ENCODE data around the gene MFSD2A. TPM values are rescaled to one million over a fixed set of nuclear protein-coding genes. Genes with fewer than 3 reads are reported as not detected.

Gene MFSD2A
- total RNA-seq, 2 experiments from 2014 or later = 6.0 to 7.5 TPM

Other genes starting within 250 kb of the MFSD2A start
- 10 to 100 TPM; 64.1 to 68.7 TPM for gene PPIE, start 216.3 kb upstream of the MFSD2A start, total RNA-seq
- 1 to 10 TPM; 1.2 to 1.9 TPM for gene OXCT2, start 183.8 kb upstream of the MFSD2A start, total RNA-seq
- under 1 TPM; 0.53 to 0.55 TPM for gene BMP8B, start 166.3 kb upstream of the MFSD2A start, total RNA-seq
- gene TRIT1, start 71.6 kb upstream of the MFSD2A start, total RNA-seq = 10 to 100 TPM; 21.0 to 21.9 TPM
- gene MYCL, start 53.2 kb upstream of the MFSD2A start, total RNA-seq = under 1 TPM in 1 of 2 experiments, not detected in 1; 0.07 TPM
- gene CAP1, start 85.6 kb downstream of the MFSD2A start, total RNA-seq = 100 to 1,000 TPM; 616 to 633 TPM
- gene PPT1, start 142.1 kb downstream of the MFSD2A start, total RNA-seq = 10 to 100 TPM; 67.1 to 67.4 TPM
- gene RLF, start 206.2 kb downstream of the MFSD2A start, total RNA-seq = 10 to 100 TPM; 19.6 to 19.7 TPM

All from activated CD4-positive, alpha-beta memory T cell treated with anti-CD3 and anti-CD28 coated beads for 36 hours (primary cell).